HCT116 (cell line): ENCODE measurements around the gene CXCR6. TPM values are rescaled to one million over a fixed set of nuclear protein-coding genes. Genes with fewer than 3 reads are reported as not detected.

Experiments
- ATAC-seq: fragments of 200-7000 bp; cut with Tn5 transposase; 2 replicates; pipeline ENCODE4 v1.9.1; 2020; ENCODE audit warnings: mild to moderate bottlenecking, moderate library complexity
- BruUV-seq: library from RNA; stranded (reverse); fragments of 400-500 nt; replicated peaks from 2 replicates; lab custom pipeline; 2021; lab: Mats Ljungman, UMichigan
- CTCF ChIA-PET: fragments of 300-600 bp; sonication (Branson Sonifier 250); formaldehyde crosslinking; loops from one replicate; lab custom pipeline; 2021; ENCODE audit warnings: antibody characterized with exemption; lab: Charles Lee
- POLR2A ChIA-PET: fragments of 300-600, 350-600 bp; sonication (Branson Sonifier 250); formaldehyde crosslinking; loops from one replicate; lab custom pipeline; 2021; ENCODE audit warnings: antibody characterized with exemption; lab: Charles Lee
- RAD21 ChIA-PET, 2 experiments: fragments of 300-600 bp; sonication (Branson Sonifier 250); formaldehyde crosslinking; loops; one replicate each; lab custom pipeline; 2023; ENCODE audit warnings: low total read pairs in 2 of 2; ENCODE audit not compliant: uncharacterized antibody in 2 of 2, unreplicated experiment in 2 of 2, low non-redundant PET in 1 of 2; lab: Charles Lee
- DNase-seq: peaks from one replicate; pipeline ENCODE4 v3.0.0-alpha.2; 2010; ENCODE audit warnings: low read depth, low spot score
- H2AFZ ChIP-seq: fragments of 200-600 bp; shearing (Covaris generic), sonication (generic); 2 replicates; pipeline ENCODE4 v1.6.1; 2017; ENCODE audit warnings: low read depth, mixed run types, mixed read lengths, antibody characterized with exemption, low read length; ENCODE audit not compliant: poor library complexity, severe bottlenecking
- H3K27ac ChIP-seq: 2 replicates; pipeline ENCODE4 v1.5.1; 2012; ENCODE audit warnings: low read depth, low read length
- H3K27me3 ChIP-seq: fragments of 200-600 bp; sonication (generic); 2 replicates; pipeline ENCODE4 v1.6.1; 2016; ENCODE audit warnings: mixed run types, low read length, mixed read lengths; ENCODE audit not compliant: insufficient read depth
- H3K36me3 ChIP-seq, 2 experiments: fragments of 200-500 bp in 1 of 2; fragments of 200-600 bp in 1 of 2; sonication (Bioruptor generic) in 1 of 2; sonication (generic) in 1 of 2; 2 replicates each; pipeline versions ENCODE4 v1.5.1 to v1.6.1; 2014 to 2016; ENCODE audit warnings: low read length in 2 of 2, inconsistent platforms in 1 of 2, mixed read lengths in 1 of 2, mixed run types in 1 of 2; ENCODE audit not compliant: insufficient read depth in 2 of 2, control insufficient read depth in 1 of 2
- H3K4me1 ChIP-seq, 2 experiments: fragments of 200-600 bp in 1 of 2; sonication (generic) in 1 of 2; 2 replicates each; pipeline versions ENCODE4 v1.5.1 to v1.6.1; 2012 to 2017; ENCODE audit warnings: low read length in 2 of 2, inconsistent platforms in 1 of 2, mild to moderate bottlenecking in 1 of 2, mixed read lengths in 1 of 2, mixed run types in 1 of 2, moderate library complexity in 1 of 2; ENCODE audit not compliant: insufficient read depth in 2 of 2, control insufficient read depth in 1 of 2
- H3K4me2 ChIP-seq: fragments of 200-600 bp; sonication (generic); 2 replicates; pipeline ENCODE4 v1.6.1; 2017; ENCODE audit warnings: mixed run types, low read length, mixed read lengths
- H3K4me3 ChIP-seq, 2 experiments: fragments of 200-600 bp in 1 of 2; sonication (generic) in 1 of 2; replicated peaks in 1 of 2; 2 replicates each; pipeline ENCODE4 v1.5.1; 2011 to 2016; ENCODE audit warnings: low read length in 2 of 2, control low read depth in 1 of 2, low read depth in 1 of 2, mild to moderate bottlenecking in 1 of 2, mixed read lengths in 1 of 2, mixed run types in 1 of 2
- H3K79me2 ChIP-seq: fragments of 200-600 bp; sonication (generic); 2 replicates; pipeline ENCODE4 v1.6.1; 2017; ENCODE audit warnings: mild to moderate bottlenecking, mixed run types, low read length, moderate library complexity, mixed read lengths; ENCODE audit not compliant: insufficient read depth
- H3K9ac ChIP-seq: fragments of 200-600 bp; sonication (generic); 2 replicates; pipeline ENCODE4 v1.6.1; 2016; ENCODE audit warnings: low read length, mixed read lengths
- H3K9me2 ChIP-seq: fragments of 200-600 bp; sonication (generic), shearing (Covaris generic); 2 replicates; pipeline ENCODE4 v1.6.1; 2017; ENCODE audit warnings: mixed run types, mild to moderate bottlenecking, moderate library complexity; ENCODE audit not compliant: insufficient read depth
- H3K9me3 ChIP-seq, 2 experiments: fragments of 200-500 bp in 1 of 2; fragments of 200-600 bp in 1 of 2; sonication (Bioruptor generic) in 1 of 2; sonication (generic) in 1 of 2; 2 replicates each; pipeline ENCODE4 v1.6.1; 2014 to 2017; ENCODE audit warnings: low read length in 2 of 2, mixed read lengths in 2 of 2, inconsistent platforms in 1 of 2, low read depth in 1 of 2, mild to moderate bottlenecking in 1 of 2, mixed run types in 1 of 2, moderate library complexity in 1 of 2; ENCODE audit not compliant: control insufficient read depth in 1 of 2, insufficient read depth in 1 of 2
- H4K20me1 ChIP-seq: fragments of 200-600 bp; sonication (generic), shearing (Covaris generic); 2 replicates; pipeline ENCODE4 v1.6.1; 2017; ENCODE audit warnings: mixed run types, mild to moderate bottlenecking, moderate library complexity; ENCODE audit not compliant: insufficient read depth
- CBX3 ChIP-seq: IDR thresholded peaks from 2 replicates; pipeline ENCODE4 v1.6.1; 2012; ENCODE audit warnings: low read depth
- CEBPB ChIP-seq: IDR thresholded peaks from 2 replicates; pipeline ENCODE4 v1.6.1; 2012; ENCODE audit warnings: low read depth
- EGR1 ChIP-seq: IDR thresholded peaks from 2 replicates; pipeline ENCODE4 v1.6.1; 2012; ENCODE audit warnings: low read depth
- ELF1 ChIP-seq: IDR thresholded peaks from 2 replicates; pipeline ENCODE4 v1.6.1; 2012; ENCODE audit warnings: low read depth, borderline replicate concordance
- EZH2 ChIP-seq: fragments of 200-600 bp; sonication (generic); IDR thresholded peaks from 2 replicates; pipeline ENCODE4 v1.6.1; 2017; ENCODE audit warnings: antibody characterized with exemption, mixed run types
- EZH2phosphoT487 ChIP-seq: fragments of 200-600 bp; IDR thresholded peaks from 2 replicates; pipeline ENCODE4 v1.6.1; 2018; ENCODE audit warnings: antibody characterized with exemption, borderline replicate concordance
- FOSL1 ChIP-seq: IDR thresholded peaks from 2 replicates; pipeline ENCODE4 v1.6.1; 2012; ENCODE audit warnings: low read depth
- POLR2A ChIP-seq: IDR thresholded peaks from 2 replicates; pipeline ENCODE4 v1.7.0; 2011; ENCODE audit warnings: borderline replicate concordance; ENCODE audit not compliant: insufficient read depth, insufficient read length; ENCODE audit errors: extremely low read depth
- RAD21 ChIP-seq: IDR thresholded peaks from 2 replicates; pipeline ENCODE4 v1.6.1; 2012; ENCODE audit warnings: low read depth, mild to moderate bottlenecking
- SP1 ChIP-seq: IDR thresholded peaks from 2 replicates; pipeline ENCODE4 v1.6.1; 2012; ENCODE audit warnings: low read depth
- SRF ChIP-seq: IDR thresholded peaks from 2 replicates; pipeline ENCODE4 v1.6.1; 2012; ENCODE audit warnings: low read depth
- YY1 ChIP-seq: IDR thresholded peaks from 2 replicates; pipeline ENCODE4 v1.6.1; 2011; ENCODE audit warnings: low read length, low read depth, moderate library complexity, mild to moderate bottlenecking; ENCODE audit not compliant: insufficient replicate concordance; ENCODE audit errors: extremely low read depth
- ZFX ChIP-seq: fragments of 450-650 bp; IDR thresholded peaks from 2 replicates; pipeline ENCODE4 v1.6.1; 2017
- ZNF274 ChIP-seq: fragments of 200-500 bp; sonication (Bioruptor generic); IDR thresholded peaks from 2 replicates; pipeline ENCODE4 v1.6.1; 2014; ENCODE audit warnings: mild to moderate bottlenecking, low read depth, low read length, inconsistent platforms
- intact Hi-C: fragments of 100-400 bp; cut with micrococcal nuclease; formaldehyde crosslinking; loops from 2 replicates; pipeline ENCODE4 v1.10.0; 2022
- total RNA-seq: library from RNA; stranded (reverse); gene quantifications from one replicate; pipeline ENCODE4 v1.2.1, GENCODE V29; 2021; ENCODE audit not compliant: unreplicated experiment
- TF ChIP-seq, protein P1 (sequence below): IDR thresholded peaks from 2 replicates; pipeline ENCODE4 v1.6.1; 2012; ENCODE audit warnings: low read depth
- TF ChIP-seq, protein P2 (sequence below), 3 experiments: fragments of 200-600 bp in 1 of 3; sonication (generic) in 1 of 3; IDR thresholded peaks in 2 of 3; conservative IDR thresholded peaks in 1 of 3; 2 replicates each; pipeline ENCODE4 v1.5.1; 2012 to 2017; ENCODE audit warnings: low read depth in 2 of 3, low read length in 2 of 3, antibody characterized with exemption in 1 of 3, borderline replicate concordance in 1 of 3, control low read depth in 1 of 3, mild to moderate bottlenecking in 1 of 3, mixed read lengths in 1 of 3, mixed run types in 1 of 3, moderate library complexity in 1 of 3; ENCODE audit not compliant: insufficient read depth in 1 of 3
- TF ChIP-seq, protein P3 (sequence below): IDR thresholded peaks from 2 replicates; pipeline ENCODE4 v1.6.1; 2012

Gene CXCR6
- total RNA-seq, 1 experiment from 2014 or later, result not detected

DNA sequence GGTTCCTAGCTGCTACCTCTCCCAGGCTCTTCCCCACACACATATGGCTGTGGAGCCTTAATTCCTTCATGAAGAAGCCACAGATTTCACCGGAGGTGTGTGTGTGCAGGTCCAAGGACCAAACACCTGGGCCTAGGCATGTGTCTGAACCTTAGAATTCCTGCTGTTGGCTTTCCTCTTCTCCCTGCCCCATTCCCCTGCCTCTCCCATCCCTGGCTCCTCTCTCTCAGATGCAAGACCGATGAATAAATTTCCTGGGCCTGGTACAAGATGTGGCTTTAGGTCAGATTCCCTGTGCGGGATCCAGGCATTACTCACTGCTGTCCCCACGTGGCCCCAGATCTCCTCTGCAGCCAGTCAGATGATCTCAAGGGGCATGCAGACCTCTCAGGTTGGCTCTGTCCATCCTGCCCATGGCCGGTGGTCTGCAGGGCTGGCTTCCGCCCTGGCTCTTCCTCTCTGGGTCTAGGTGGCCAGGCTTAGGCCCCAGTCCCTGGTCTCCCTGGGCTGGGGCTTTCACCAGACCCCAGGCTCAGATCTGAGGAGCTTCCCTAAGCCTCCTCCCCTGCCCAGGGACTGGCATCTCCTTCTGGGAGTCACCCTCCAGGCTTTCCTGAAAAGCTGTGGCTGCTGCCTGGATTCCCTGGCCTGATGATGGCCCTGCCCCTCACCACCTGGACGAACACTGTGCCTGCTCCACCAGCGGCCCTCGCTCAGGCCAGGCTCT lies 36.4 kb upstream of the CXCR6 start (continued):
- TF ChIP-seq, protein P1, sequence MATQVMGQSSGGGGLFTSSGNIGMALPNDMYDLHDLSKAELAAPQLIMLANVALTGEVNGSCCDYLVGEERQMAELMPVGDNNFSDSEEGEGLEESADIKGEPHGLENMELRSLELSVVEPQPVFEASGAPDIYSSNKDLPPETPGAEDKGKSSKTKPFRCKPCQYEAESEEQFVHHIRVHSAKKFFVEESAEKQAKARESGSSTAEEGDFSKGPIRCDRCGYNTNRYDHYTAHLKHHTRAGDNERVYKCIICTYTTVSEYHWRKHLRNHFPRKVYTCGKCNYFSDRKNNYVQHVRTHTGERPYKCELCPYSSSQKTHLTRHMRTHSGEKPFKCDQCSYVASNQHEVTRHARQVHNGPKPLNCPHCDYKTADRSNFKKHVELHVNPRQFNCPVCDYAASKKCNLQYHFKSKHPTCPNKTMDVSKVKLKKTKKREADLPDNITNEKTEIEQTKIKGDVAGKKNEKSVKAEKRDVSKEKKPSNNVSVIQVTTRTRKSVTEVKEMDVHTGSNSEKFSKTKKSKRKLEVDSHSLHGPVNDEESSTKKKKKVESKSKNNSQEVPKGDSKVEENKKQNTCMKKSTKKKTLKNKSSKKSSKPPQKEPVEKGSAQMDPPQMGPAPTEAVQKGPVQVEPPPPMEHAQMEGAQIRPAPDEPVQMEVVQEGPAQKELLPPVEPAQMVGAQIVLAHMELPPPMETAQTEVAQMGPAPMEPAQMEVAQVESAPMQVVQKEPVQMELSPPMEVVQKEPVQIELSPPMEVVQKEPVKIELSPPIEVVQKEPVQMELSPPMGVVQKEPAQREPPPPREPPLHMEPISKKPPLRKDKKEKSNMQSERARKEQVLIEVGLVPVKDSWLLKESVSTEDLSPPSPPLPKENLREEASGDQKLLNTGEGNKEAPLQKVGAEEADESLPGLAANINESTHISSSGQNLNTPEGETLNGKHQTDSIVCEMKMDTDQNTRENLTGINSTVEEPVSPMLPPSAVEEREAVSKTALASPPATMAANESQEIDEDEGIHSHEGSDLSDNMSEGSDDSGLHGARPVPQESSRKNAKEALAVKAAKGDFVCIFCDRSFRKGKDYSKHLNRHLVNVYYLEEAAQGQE, result no peak

DNA sequence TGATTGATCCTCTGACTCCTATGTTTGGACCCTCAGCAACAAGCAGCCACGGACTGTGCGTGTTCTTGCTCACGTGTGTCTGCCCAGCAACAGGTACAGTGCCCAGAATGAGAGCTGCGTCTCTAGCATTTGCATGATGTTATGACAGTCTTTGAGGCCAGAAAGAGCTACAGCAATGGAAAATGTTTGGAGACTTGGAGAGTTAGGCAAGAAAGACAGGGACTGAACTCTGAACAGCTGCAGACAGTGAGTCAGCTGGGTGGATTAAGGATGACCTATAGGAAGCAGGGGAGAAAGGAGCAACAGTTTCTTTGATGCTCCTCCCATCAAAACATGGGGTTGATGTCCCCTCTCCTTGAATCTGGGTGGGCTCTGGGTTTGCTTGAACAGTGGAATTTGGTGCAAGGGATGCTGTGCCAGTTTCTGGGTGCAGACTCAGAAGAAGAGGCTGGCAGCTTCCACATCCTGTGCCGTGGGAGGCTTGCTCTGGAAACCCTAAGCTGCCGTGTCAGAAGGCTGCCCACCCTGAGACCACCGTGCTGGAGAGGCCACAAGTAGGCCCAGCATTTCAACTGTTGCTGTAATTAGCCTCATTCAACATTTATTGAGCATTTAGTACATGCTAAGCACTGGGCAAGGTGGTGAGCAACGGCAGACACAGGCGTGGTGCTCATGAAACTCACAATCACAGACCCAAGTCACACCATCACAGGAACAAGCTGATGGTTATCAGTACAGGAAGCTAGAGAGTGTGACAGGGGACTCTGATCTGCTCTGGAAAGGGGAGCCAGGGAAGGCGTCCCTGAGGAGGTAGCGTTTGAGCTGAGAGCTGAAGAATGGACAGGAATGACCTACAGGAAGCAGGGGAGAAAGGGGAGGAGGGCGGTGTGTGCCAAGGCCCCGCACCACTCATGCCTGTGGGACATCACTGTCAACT lies 35.2 kb upstream of the CXCR6 start:
- intact Hi-C loops, result loop anchor here (2.0 kb wide), 1 partner anchor 147 kb away; no protein-coding TSS in a partner anchor
- Histone ChIP-seq H3K79me2 (no peaks in the 10 kb centered on the region), H3K27me3 (no peaks in the 10 kb centered on the region), H3K9me3 (no peaks in the 10 kb centered on the region), H3K9me2 (no peaks in the 10 kb centered on the region), H3K4me2 (no peak overlapping the region), H3K4me1 (no peaks in the 10 kb centered on the region), H3K36me3 (no peaks in the 10 kb centered on the region), H3K9ac (no peak overlapping the region), H4K20me1 (no peaks in the 10 kb centered on the region), H3K27ac (no peak overlapping the region), H3K4me3 (no peak overlapping the region), H2AFZ (no peak overlapping the region)
- RAD21 ChIA-PET, result no interaction called here
- POLR2A ChIA-PET, result no interaction called here
- DNase-seq (no peak), ATAC-seq (no peak)
- CTCF ChIA-PET, result no interaction called here
- BruUV-seq, result no TSS peak
- TF ChIP-seq ELF1, result no peak
- no peak for TF ChIP-seq CBX3
- TF ChIP-seq EGR1, result no peak
- TF ChIP-seq, protein P2, sequence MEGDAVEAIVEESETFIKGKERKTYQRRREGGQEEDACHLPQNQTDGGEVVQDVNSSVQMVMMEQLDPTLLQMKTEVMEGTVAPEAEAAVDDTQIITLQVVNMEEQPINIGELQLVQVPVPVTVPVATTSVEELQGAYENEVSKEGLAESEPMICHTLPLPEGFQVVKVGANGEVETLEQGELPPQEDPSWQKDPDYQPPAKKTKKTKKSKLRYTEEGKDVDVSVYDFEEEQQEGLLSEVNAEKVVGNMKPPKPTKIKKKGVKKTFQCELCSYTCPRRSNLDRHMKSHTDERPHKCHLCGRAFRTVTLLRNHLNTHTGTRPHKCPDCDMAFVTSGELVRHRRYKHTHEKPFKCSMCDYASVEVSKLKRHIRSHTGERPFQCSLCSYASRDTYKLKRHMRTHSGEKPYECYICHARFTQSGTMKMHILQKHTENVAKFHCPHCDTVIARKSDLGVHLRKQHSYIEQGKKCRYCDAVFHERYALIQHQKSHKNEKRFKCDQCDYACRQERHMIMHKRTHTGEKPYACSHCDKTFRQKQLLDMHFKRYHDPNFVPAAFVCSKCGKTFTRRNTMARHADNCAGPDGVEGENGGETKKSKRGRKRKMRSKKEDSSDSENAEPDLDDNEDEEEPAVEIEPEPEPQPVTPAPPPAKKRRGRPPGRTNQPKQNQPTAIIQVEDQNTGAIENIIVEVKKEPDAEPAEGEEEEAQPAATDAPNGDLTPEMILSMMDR (IDR thresholded peaks at IDR 0.05 in 2 of 3, conservative IDR thresholded peaks at IDR 0.05 in 1 of 3; ENCODE audit: borderline replicate concordance in 1 of 3, insufficient read depth in 1 of 3, low read depth in 2 of 3, low read length in 2 of 3), result no peak
- no peak for TF ChIP-seq FOSL1
- no peak for TF ChIP-seq SP1
- no peak for TF ChIP-seq ZNF274
- TF ChIP-seq CEBPB, result no peak
- TF ChIP-seq YY1, result no peak
- no peak for TF ChIP-seq POLR2A
- TF ChIP-seq, protein P3, sequence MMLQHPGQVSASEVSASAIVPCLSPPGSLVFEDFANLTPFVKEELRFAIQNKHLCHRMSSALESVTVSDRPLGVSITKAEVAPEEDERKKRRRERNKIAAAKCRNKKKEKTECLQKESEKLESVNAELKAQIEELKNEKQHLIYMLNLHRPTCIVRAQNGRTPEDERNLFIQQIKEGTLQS, result no peak
- no peak for TF ChIP-seq EZH2phosphoT487
- TF ChIP-seq ZFX, result no peak
- TF ChIP-seq SRF, result no peak
- TF ChIP-seq EZH2, result no peak
- no peak for TF ChIP-seq RAD21
